Trophoblast cell (in vitro differentiated cells and primary cell): ENCODE results near the gene MEIS3.
"Not testable (repeated sequence)": the region's sequence is repeated elsewhere in the genome, so short reads cannot be mapped to it uniquely, and the experiment has no call there.

ENCODE experiments used
- DNase-seq, 2 donors: peaks; one replicate each; pipeline ENCODE4 v3.0.0-alpha.2; 2016
- H2AFZ ChIP-seq: 2 replicates; pipeline ENCODE4 v1.6.1; 2013; ENCODE audit warnings: low read length, moderate library complexity, mild to moderate bottlenecking; ENCODE audit not compliant: insufficient read depth, poor library complexity
- H2AK5ac ChIP-seq: 2 replicates; pipeline ENCODE4 v1.6.1; 2013; ENCODE audit warnings: mild to moderate bottlenecking, low read length
- H2BK120ac ChIP-seq: 2 replicates; pipeline ENCODE4 v1.6.1; 2013; ENCODE audit warnings: low read length, mild to moderate bottlenecking, moderate library complexity; ENCODE audit not compliant: insufficient read depth, poor library complexity
- H2BK12ac ChIP-seq: 2 replicates; pipeline ENCODE4 v1.6.1; 2013; ENCODE audit warnings: mild to moderate bottlenecking, low read length, moderate library complexity
- H2BK5ac ChIP-seq: 2 replicates; pipeline ENCODE4 v1.6.1; 2013; ENCODE audit warnings: low read length, low read depth, moderate library complexity, mild to moderate bottlenecking; ENCODE audit not compliant: poor library complexity
- H3K14ac ChIP-seq: 2 replicates; pipeline ENCODE4 v1.6.1; 2013; ENCODE audit warnings: mild to moderate bottlenecking, low read length
- H3K18ac ChIP-seq: 2 replicates; pipeline ENCODE4 v1.6.1; 2013; ENCODE audit warnings: mild to moderate bottlenecking, low read length
- H3K23ac ChIP-seq: 2 replicates; pipeline ENCODE4 v1.6.1; 2013; ENCODE audit warnings: low read length
- H3K27ac ChIP-seq: 2 replicates; pipeline ENCODE4 v1.5.1; 2013; ENCODE audit warnings: low read depth, mild to moderate bottlenecking, inconsistent platforms, low read length, moderate library complexity
- H3K27me3 ChIP-seq: 2 replicates; pipeline ENCODE4 v1.6.1; 2013; ENCODE audit warnings: inconsistent platforms, mild to moderate bottlenecking, low read length, moderate library complexity; ENCODE audit not compliant: insufficient read depth
- H3K36me3 ChIP-seq, 2 experiments: 1 replicate in 1 of 2; 2 replicates in 1 of 2; pipeline ENCODE4 v1.6.1; 2013; ENCODE audit warnings: low read length in 2 of 2, mild to moderate bottlenecking in 2 of 2, moderate library complexity in 1 of 2; ENCODE audit not compliant: insufficient read depth in 2 of 2, control insufficient read depth in 1 of 2
- H3K4ac ChIP-seq: 2 replicates; pipeline ENCODE4 v1.6.1; 2013; ENCODE audit warnings: low read depth, mild to moderate bottlenecking, low read length, moderate library complexity
- H3K4me1 ChIP-seq, 2 experiments: 1 replicate in 1 of 2; 2 replicates in 1 of 2; pipeline ENCODE4 v1.6.1; 2013; ENCODE audit warnings: low read length in 2 of 2, mild to moderate bottlenecking in 2 of 2, moderate library complexity in 1 of 2; ENCODE audit not compliant: insufficient read depth in 2 of 2, control insufficient read depth in 1 of 2
- H3K4me2 ChIP-seq: 2 replicates; pipeline ENCODE4 v1.6.1; 2013; ENCODE audit warnings: inconsistent platforms, mild to moderate bottlenecking, low read length, moderate library complexity
- H3K4me3 ChIP-seq: 2 replicates; pipeline ENCODE4 v1.5.1; 2013; ENCODE audit warnings: mild to moderate bottlenecking, low read depth, low read length, inconsistent platforms
- H3K79me1 ChIP-seq: one replicate; pipeline ENCODE4 v1.6.1; 2013; ENCODE audit warnings: low read length
- H3K79me2 ChIP-seq: 2 replicates; pipeline ENCODE4 v1.6.1; 2013; ENCODE audit warnings: low read length, mild to moderate bottlenecking; ENCODE audit not compliant: control insufficient read depth, insufficient read depth, poor library complexity
- H3K9ac ChIP-seq: 2 replicates; pipeline ENCODE4 v1.6.1; 2013; ENCODE audit warnings: mild to moderate bottlenecking, low read length
- H3K9me3 ChIP-seq: 2 replicates; pipeline ENCODE4 v1.6.1; 2013; ENCODE audit warnings: low read depth, mild to moderate bottlenecking, control low read depth, inconsistent platforms, low read length; ENCODE audit not compliant: insufficient read depth
- H4K12ac ChIP-seq: 2 replicates; pipeline ENCODE4 v1.6.1; 2013; ENCODE audit warnings: low read depth, mild to moderate bottlenecking, low read length, moderate library complexity
- H4K8ac ChIP-seq: 2 replicates; pipeline ENCODE4 v1.6.1; 2013; ENCODE audit warnings: low read depth, mild to moderate bottlenecking, low read length, moderate library complexity
- H4K91ac ChIP-seq: one replicate; pipeline ENCODE4 v1.6.1; 2013; ENCODE audit warnings: low read depth, mild to moderate bottlenecking, low read length, moderate library complexity
- WGBS: extraction: QIAGEN DNeasy Blood & Tissue Kit; methylation state at CpG from one replicate; pipeline ENCODE4 v1.1.7; 2013; ENCODE audit warnings: missing lambda C conversion rate; ENCODE audit not compliant: insufficient read length, insufficient coverage; ENCODE audit errors: extremely low coverage; 5-methylcytosine and 5-hydroxymethylcytosine counted together

MEIS3 gene

DNA sequence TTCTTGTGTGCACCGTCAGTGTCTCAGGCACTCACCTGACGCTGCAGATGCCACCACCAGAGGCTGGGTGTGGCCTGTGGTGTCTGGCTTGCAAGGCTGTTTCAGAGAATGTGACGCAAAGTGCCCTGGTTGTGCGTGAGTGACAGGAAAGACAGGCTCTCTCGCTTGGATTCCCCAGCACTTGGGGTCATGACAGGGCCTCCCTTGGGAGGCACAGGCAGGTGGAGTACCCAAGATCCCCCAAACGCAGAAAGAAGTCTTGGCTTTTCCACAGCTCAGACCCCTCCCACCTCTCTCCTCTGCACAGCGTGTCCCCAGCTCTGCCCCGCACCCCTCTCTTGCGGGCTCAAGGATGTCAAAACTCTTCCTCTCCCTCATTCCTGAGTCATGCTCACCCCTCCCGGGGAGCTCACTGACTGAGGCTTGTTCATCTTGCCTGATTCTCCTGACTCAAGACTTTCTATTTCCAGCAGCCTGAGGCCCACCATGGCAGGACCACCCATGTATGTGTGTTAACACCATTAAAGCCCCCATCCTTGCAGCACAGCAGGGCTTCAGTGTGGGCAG lies 49.2 kb downstream of the MEIS3 start:
- H3K4me2 ChIP-seq: no peak overlapping the region
- peaks cover 66 to 71% of the 10 kb centered on the region in 2 experiments for H3K36me3 ChIP-seq
- no peak overlapping the region for H4K91ac ChIP-seq
- H2AK5ac ChIP-seq: no peak overlapping the region
- H2BK5ac ChIP-seq: no peak overlapping the region
- no peak overlapping the region for H3K27ac ChIP-seq
- peak in 1 of 2 donors; percentile 34 for DNase-seq
- no peaks in the 10 kb centered on the region for H3K79me1 ChIP-seq
- peaks cover 4% of the 10 kb centered on the region for H3K9me3 ChIP-seq
- H2BK12ac ChIP-seq: no peak overlapping the region
- no peak overlapping the region for H3K14ac ChIP-seq
- no CpG with 5 or more reads among the region's 10 CpGs for WGBS
- H3K79me2 ChIP-seq: no peaks in the 10 kb centered on the region
- no peak overlapping the region for H3K4me3 ChIP-seq
- no peak overlapping the region for H3K9ac ChIP-seq
- no peak overlapping the region for H3K23ac ChIP-seq
- H4K8ac ChIP-seq: no peak overlapping the region
- H3K4ac ChIP-seq: no peak overlapping the region
- no peaks in the 10 kb centered on the region for H3K4me1 ChIP-seq
- H4K12ac ChIP-seq: no peak overlapping the region
- no peak overlapping the region for H2AFZ ChIP-seq
- H3K27me3 ChIP-seq: no peaks in the 10 kb centered on the region
- no peak overlapping the region for H3K18ac ChIP-seq
- H2BK120ac ChIP-seq: no peak overlapping the region

DNA sequence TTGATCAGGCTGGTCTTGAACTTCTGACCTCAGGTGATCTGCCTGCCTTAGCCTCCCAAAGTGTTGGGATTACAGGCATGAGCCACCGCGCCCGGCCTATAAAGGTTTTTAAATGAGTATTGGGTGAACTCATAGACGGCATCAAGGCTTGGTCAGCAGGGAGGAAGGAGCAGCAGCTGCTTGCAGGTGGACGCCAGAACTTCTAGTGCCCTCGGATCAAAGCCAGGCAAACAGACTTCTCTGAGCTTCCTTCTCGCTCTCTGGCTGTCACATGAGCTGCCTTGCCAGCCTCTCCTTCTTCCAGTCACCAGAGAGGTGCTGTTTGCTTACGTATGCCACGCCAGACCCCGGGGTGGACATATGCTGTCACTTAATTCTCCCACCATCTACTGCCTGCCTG lies 53.9 kb downstream of the MEIS3 start:
- not testable (repeated sequence) for H2AK5ac ChIP-seq, H3K4me1 ChIP-seq, H3K79me2 ChIP-seq, DNase-seq, H2AFZ ChIP-seq, H2BK5ac ChIP-seq, H3K18ac ChIP-seq, H3K79me1 ChIP-seq, H3K4me3 ChIP-seq, H4K8ac ChIP-seq, H3K27ac ChIP-seq, H2BK120ac ChIP-seq, H4K12ac ChIP-seq, H3K4ac ChIP-seq, H2BK12ac ChIP-seq, H4K91ac ChIP-seq, H3K14ac ChIP-seq, H3K23ac ChIP-seq, H3K4me2 ChIP-seq, H3K27me3 ChIP-seq, H3K9ac ChIP-seq, H3K9me3 ChIP-seq
- no CpG with 5 or more reads among the region's 10 CpGs for WGBS
- H3K36me3 ChIP-seq: peaks cover 60 to 69% of the 10 kb centered on the region in 2 experiments

DNA sequence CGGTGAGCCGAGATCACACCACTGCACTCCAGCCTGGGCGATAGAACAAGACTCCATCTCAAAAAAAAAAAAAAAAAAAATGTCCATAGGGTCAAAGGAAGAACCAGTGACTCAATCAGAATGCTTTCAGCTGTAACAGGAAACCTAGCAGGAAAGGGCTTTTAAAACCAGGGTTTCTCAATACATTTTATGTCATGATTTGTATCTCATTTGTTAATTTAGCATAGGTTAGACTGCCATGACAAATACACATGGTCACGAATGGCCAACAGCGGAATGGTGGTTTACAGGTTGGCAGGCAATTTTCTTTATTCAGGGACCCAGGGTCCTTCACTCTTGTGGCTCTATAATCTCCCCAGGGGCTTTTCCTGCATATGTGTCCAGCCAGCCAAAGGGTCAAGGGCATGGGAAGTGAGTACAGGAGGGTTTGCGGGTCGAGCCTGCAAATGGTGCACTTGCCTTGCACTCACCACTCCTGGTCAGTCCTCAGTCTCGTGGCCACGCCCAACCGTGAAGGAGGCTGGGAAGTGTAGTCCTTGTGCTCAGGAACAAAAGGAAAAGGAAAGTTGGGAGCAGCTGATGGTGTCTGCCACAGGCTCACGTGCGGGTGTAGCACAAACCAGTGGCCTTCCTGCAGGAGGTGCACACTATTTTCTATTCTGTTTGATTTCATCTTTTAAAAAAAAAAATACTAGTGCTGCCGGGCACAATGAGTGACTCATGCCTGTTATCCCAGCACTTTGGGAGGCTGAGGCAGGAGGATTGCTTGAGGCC lies 55.4 kb downstream of the MEIS3 start:
- Histone ChIP-seq H3K79me1 (no peaks in the 10 kb centered on the region), H3K79me2 (no peaks in the 10 kb centered on the region), H2BK5ac (no peak overlapping the region), H3K23ac (no peak overlapping the region), H4K12ac (no peak overlapping the region), H3K4me3 (no peak overlapping the region), H2BK12ac (no peak overlapping the region), H3K27me3 (no peaks in the 10 kb centered on the region), H4K91ac (no peak overlapping the region), H2AK5ac (no peak overlapping the region), H3K4ac (no peak overlapping the region), H2AFZ (no peak overlapping the region), H3K4me1 (peaks cover 0 to 2% of the 10 kb centered on the region in 2 experiments), H3K9ac (no peak overlapping the region), H4K8ac (no peak overlapping the region), H3K18ac (no peak overlapping the region), H3K14ac (no peak overlapping the region), H3K36me3 (peaks cover 59 to 67% of the 10 kb centered on the region in 2 experiments), H3K27ac (no peak overlapping the region), H3K9me3 (no peaks in the 10 kb centered on the region), H2BK120ac (no peak overlapping the region), H3K4me2 (no peak overlapping the region)
- peak in 1 of 2 donors; percentile 15 for DNase-seq
- WGBS: no CpG with 5 or more reads among the region's 13 CpGs

DNA sequence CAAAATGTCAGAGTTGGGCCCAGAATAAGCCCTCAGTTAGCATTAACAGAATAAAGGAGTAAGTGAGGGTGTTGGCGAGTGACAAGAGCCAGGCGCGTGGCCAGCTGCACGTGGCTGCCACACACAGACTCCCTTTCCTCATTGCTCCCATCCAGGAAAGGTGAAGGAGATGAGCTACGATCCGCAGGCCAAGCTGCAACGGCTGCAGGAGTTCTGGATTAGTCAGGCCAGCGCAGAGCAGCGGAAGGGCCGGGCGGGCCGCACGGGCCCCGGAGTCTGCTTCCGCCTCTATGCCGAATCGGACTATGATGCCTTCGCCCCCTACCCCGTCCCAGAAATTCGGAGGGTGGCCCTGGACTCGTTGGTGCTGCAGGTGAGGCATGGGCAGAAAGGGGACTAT lies 57.0 kb downstream of the MEIS3 start:
- Histone ChIP-seq H3K27ac (no peak overlapping the region), H3K14ac (no peak overlapping the region), H3K4me1 (peaks cover 0 to 2% of the 10 kb centered on the region in 2 experiments), H3K4me3 (no peak overlapping the region), H4K12ac (no peak overlapping the region), H3K4me2 (no peak overlapping the region), H4K91ac (no peak overlapping the region), H3K27me3 (no peaks in the 10 kb centered on the region), H3K9ac (no peak overlapping the region), H2BK12ac (no peak overlapping the region), H3K36me3 (peaks cover 72 to 80% of the 10 kb centered on the region in 2 experiments), H2BK5ac (no peak overlapping the region), H2AFZ (no peak overlapping the region), H2BK120ac (no peak overlapping the region), H3K79me2 (no peaks in the 10 kb centered on the region), H2AK5ac (no peak overlapping the region), H3K18ac (no peak overlapping the region), H3K79me1 (no peaks in the 10 kb centered on the region), H3K4ac (no peak overlapping the region), H4K8ac (no peak overlapping the region), H3K23ac (no peak overlapping the region), H3K9me3 (peaks cover 4% of the 10 kb centered on the region)
- no CpG with 5 or more reads among the region's 21 CpGs for WGBS
- no peak for DNase-seq
